DND-41 (cell line): ENCODE measurements around the gene IQCE.

ENCODE experiments used
- ATAC-seq: fragments of 200-7000 bp; cut with Tn5 transposase; 3 replicates; pipeline ENCODE4 v1.9.1; 2021; ENCODE audit warnings: low read depth; ENCODE audit not compliant: insufficient read depth
- DNase-seq: peaks from one replicate; pipeline ENCODE4 v3.0.0-alpha.2; 2020
- H2AFZ ChIP-seq: 2 replicates; pipeline ENCODE4 v1.6.0; 2012; ENCODE audit warnings: low read depth, low read length
- H3K27ac ChIP-seq: 2 replicates; pipeline ENCODE4 v1.5.1; 2012; ENCODE audit warnings: low read length, inconsistent platforms
- H3K27me3 ChIP-seq: fragments of 200-600 bp; sonication (generic); 2 replicates; pipeline ENCODE4 v1.6.0; 2012; ENCODE audit warnings: low read length, mild to moderate bottlenecking, inconsistent platforms; ENCODE audit not compliant: insufficient read depth, poor library complexity
- H3K36me3 ChIP-seq: 2 replicates; pipeline ENCODE4 v1.5.1; 2012; ENCODE audit warnings: low read length, inconsistent platforms; ENCODE audit not compliant: insufficient read depth
- H3K4me1 ChIP-seq: 2 replicates; pipeline ENCODE4 v1.5.1; 2012; ENCODE audit warnings: mild to moderate bottlenecking, low read length; ENCODE audit not compliant: insufficient read depth
- H3K4me2 ChIP-seq: 2 replicates; pipeline ENCODE4 v1.6.0; 2012; ENCODE audit warnings: mild to moderate bottlenecking, moderate library complexity, low read length, inconsistent platforms; ENCODE audit not compliant: insufficient read depth
- H3K4me3 ChIP-seq, 2 experiments: fragments of 200-600 bp in 1 of 2; shearing (Covaris generic) in 1 of 2; 2 replicates each; pipeline ENCODE4 v1.5.1; 2012 to 2016; ENCODE audit warnings: inconsistent platforms in 2 of 2, low read length in 2 of 2, mild to moderate bottlenecking in 2 of 2, low read depth in 1 of 2, moderate library complexity in 1 of 2
- H3K79me2 ChIP-seq: 2 replicates; pipeline ENCODE4 v1.6.0; 2012; ENCODE audit warnings: low read length, inconsistent platforms; ENCODE audit not compliant: insufficient read depth
- H3K9ac ChIP-seq: 2 replicates; pipeline ENCODE4 v1.6.0; 2012; ENCODE audit warnings: low read depth, mild to moderate bottlenecking, inconsistent platforms, low read length, moderate library complexity
- H3K9me3 ChIP-seq: 2 replicates; pipeline ENCODE4 v1.5.1; 2012; ENCODE audit warnings: low read length, moderate library complexity, mild to moderate bottlenecking, inconsistent platforms; ENCODE audit not compliant: insufficient read depth, severe bottlenecking
- H4K20me1 ChIP-seq: 2 replicates; pipeline ENCODE4 v1.6.0; 2012; ENCODE audit warnings: low read length; ENCODE audit not compliant: insufficient read depth
- EZH2 ChIP-seq: IDR thresholded peaks from 3 replicates; pipeline ENCODE4 v1.6.1; 2012; ENCODE audit warnings: borderline replicate concordance, low read depth, mild to moderate bottlenecking, moderate library complexity, low read length, inconsistent platforms; ENCODE audit not compliant: severe bottlenecking
- TF ChIP-seq, protein P1 (sequence below): IDR thresholded peaks from 2 replicates; pipeline ENCODE4 v1.5.1; 2012; ENCODE audit warnings: borderline replicate concordance, low read length, moderate library complexity, mild to moderate bottlenecking; ENCODE audit not compliant: poor library complexity, severe bottlenecking; ENCODE audit errors: extremely low read depth

The IQCE gene

DNA sequence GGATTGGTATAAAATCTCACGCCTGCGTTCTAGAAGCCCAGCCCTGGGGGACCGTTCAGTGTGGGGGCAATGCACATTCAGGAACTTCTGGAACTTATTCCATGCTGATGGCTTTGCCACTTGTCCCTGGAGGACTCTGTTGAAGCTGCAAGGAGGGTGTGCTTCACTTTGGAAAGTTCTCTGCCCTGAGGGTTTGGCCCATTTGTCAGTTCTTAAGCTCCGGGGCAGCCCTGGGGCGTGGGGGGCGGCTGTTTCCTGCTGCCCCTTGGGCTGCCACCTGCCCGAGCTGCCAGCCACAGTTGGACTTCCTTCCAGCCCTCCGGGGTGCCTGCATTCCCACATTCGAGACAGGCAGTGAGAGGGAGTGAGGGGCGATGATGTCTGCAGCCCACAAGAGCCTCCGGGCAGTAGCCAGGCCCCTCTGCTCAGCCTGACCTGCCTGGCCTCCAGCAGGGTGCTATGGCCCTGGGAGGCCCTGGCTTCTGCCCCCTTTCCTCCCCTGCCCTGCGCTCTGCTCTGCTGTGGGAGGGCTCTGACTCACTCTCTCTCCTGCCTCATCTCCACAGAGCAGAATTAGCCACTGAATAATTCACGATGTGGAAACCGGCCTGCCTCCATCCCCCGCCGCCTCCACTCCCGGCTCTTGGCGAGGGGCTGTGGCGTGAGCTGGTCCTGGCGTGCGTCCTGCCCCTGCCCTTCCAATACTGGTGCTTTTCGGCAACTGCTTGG is 74.9 kb downstream of the IQCE start:
- DNase-seq: peak; percentile 30
- peaks cover 63% of the 10 kb centered on the region for H4K20me1 ChIP-seq

DNA sequence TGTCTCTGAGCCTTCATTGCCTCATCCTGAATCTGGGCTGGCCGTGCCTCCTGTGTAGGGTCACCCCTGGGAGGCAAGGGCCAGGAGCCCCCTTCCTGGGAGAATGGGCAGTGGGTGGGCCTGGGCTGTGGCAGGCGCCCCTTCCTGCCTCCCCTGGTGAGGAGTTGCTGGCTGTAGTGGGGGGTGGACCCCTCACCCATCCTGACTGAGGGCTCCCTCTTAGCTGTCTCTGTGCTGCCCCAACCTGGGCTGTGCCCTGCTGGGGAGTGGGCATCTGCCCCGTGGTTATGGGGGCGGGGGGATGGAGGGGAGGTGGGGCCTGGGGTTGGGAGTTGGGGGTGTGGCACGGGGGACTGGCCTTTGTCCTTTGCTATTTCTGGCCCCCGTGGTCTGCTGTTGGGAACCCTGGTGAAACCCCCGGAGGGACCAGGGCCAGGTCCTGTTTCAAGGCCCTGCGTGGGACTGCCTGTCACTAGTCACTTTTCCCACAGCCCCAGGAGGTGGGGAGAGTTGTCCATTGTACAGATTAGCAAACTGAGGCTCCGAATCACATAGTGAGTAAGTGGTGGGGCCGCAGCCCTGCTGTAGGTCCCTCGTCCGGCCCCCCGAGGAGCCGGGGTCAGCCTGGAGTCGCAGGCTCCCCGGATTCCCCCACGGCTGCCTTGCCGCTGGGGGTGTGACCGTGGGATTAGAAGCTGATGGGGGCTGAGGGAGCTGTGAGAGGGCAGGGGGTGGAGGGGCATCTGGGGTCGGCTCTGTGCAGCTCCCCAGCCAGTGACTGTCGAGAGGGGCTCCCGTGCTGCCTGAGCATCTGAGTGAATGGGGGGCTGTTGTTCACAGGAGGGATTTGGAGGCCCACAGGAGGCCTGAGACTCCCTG is 75.7 kb downstream of the IQCE start:
- Histone ChIP-seq H4K20me1 (peaks cover 71% of the 10 kb centered on the region), H3K4me1 (peaks cover 26% of the 10 kb centered on the region), H3K27ac (peak overlapping the region; percentile 87), H3K9ac (peak overlapping the region; percentile 83), H3K4me3 (peak overlapping the region in 1 of 2 experiments; percentile 85; a peak in 3 of 4 replicates), H3K27me3 (no peaks in the 10 kb centered on the region), H3K79me2 (peaks cover 80% of the 10 kb centered on the region), H3K36me3 (peaks cover 45% of the 10 kb centered on the region), H3K4me2 (peak overlapping the region; percentile 80), H2AFZ (no peak overlapping the region), H3K9me3 (no peaks in the 10 kb centered on the region)
- ATAC-seq (no peak), DNase-seq (no peak)
- TF ChIP-seq, protein P1, sequence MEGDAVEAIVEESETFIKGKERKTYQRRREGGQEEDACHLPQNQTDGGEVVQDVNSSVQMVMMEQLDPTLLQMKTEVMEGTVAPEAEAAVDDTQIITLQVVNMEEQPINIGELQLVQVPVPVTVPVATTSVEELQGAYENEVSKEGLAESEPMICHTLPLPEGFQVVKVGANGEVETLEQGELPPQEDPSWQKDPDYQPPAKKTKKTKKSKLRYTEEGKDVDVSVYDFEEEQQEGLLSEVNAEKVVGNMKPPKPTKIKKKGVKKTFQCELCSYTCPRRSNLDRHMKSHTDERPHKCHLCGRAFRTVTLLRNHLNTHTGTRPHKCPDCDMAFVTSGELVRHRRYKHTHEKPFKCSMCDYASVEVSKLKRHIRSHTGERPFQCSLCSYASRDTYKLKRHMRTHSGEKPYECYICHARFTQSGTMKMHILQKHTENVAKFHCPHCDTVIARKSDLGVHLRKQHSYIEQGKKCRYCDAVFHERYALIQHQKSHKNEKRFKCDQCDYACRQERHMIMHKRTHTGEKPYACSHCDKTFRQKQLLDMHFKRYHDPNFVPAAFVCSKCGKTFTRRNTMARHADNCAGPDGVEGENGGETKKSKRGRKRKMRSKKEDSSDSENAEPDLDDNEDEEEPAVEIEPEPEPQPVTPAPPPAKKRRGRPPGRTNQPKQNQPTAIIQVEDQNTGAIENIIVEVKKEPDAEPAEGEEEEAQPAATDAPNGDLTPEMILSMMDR: no peak
- TF ChIP-seq EZH2: no peak

More for the DNA sequence above, 74.9 kb downstream of the IQCE start:
- Histone ChIP-seq H3K9me3 (no peaks in the 10 kb centered on the region), H3K4me1 (peaks cover 26% of the 10 kb centered on the region), H3K79me2 (peaks cover 72% of the 10 kb centered on the region), H3K4me3 (peak overlapping the region; percentile 85 to 90; a peak in 3 of 4 replicates), H3K27me3 (no peaks in the 10 kb centered on the region), H3K4me2 (peak overlapping the region; percentile 80), H3K27ac (peak overlapping the region; percentile 87), H2AFZ (no peak overlapping the region), H3K9ac (peak overlapping the region; percentile 83), H3K36me3 (peaks cover 40% of the 10 kb centered on the region)
- TF ChIP-seq, protein P1: no peak
- TF ChIP-seq EZH2: no peak
- no peak for ATAC-seq

DNA sequence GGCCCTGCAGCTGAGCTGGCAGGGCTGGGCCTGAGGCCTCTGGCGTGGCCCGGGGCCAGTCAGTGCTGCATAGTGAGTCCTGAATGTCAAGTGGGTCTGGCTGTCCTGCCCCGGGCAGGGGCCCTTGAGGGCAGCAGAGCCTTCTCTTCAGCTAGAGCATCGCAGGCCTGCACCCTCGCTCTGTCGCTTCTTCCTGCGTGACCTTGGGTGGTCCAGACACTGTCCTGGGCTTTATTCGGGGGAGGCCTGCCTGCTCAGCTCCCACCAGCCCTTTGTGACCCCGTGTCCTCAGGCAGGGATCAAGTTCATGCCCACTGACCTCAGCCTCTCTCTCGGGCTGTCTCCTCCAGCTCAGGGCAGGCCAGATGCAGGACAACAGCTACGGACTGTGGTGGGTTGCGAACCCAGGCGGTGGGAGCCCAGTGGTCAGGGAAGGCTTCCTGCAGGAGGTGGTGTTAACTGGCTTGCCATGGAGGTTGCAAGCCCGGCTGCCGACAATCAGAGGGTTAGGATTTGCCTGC is 76.4 kb downstream of the IQCE start:
- DNase-seq (no peak), ATAC-seq (no peak)
- H4K20me1 ChIP-seq: peaks cover 78% of the 10 kb centered on the region
- no peak overlapping the region for H3K9ac ChIP-seq
- H3K27ac ChIP-seq: peak overlapping the region; percentile 43; the same call in 1 of the 2 replicates
- no peak for TF ChIP-seq EZH2
- TF ChIP-seq, protein P1: no peak
- H3K4me3 ChIP-seq: no peak overlapping the region
- no peaks in the 10 kb centered on the region for H3K27me3 ChIP-seq
- peaks cover 87% of the 10 kb centered on the region for H3K79me2 ChIP-seq
- no peak overlapping the region for H2AFZ ChIP-seq
- peaks cover 52% of the 10 kb centered on the region for H3K36me3 ChIP-seq
- no peaks in the 10 kb centered on the region for H3K9me3 ChIP-seq
- peaks cover 26% of the 10 kb centered on the region for H3K4me1 ChIP-seq
- peak overlapping the region; percentile 80 for H3K4me2 ChIP-seq
